Right renal pelvis (tissue), 4 donors: ENCODE results near the gene FGF14. TPM values are rescaled to one million over a fixed set of nuclear protein-coding genes. Genes with fewer than 3 reads are reported as not detected.
A peak's percentile ranks its signal among the peaks of the same experiment; 100 is the strongest.

Experiments
- DNase-seq, 4 donors: peaks; one replicate each; pipeline ENCODE4 v3.0.0-alpha.2; 2013; ENCODE audit warnings: low read depth in 4 of 4, low spot score in 3 of 4, missing footprints in 1 of 4
- polyA plus RNA-seq, 4 donors: library from polyadenylated mRNA; unstranded; fragments of 120-200 nt; gene quantifications; one replicate each; pipeline ENCODE4 v1.2.1, GENCODE V29; 2013; ENCODE audit not compliant: insufficient read length in 4 of 4

The FGF14 gene
- polyA plus RNA-seq, 4 donors = 0.47 to 1.3 (median 1.0) TPM

GRCh38 chr13:102369302-102369701 is 32.5 kb downstream of the FGF14 start:
- no peak for DNase-seq

- DNase-seq = no peak
These were observed 34.0 kb downstream of the FGF14 start for GRCh38 chr13:102367836-102368235.

DNA sequence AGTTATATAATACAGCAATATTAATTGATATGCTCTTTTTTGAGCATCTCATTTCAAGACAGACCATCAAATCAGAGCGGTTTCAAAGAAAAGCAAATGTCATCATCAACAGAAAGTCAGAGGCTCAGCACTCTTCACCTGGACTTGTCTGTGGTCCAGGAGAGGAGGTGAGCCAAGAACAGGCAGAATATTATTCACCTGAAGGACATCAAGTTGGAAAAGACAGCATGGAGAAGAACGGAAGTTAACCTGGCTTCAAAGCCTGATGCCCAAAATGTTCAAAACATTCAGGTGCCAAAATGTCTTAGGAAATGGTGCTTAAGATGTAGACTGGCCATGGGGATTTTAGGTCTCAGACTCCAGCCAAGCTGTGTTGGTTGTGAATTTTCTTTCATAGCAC is 40.7 kb downstream of the FGF14 start:
- DNase-seq = no peak

DNA sequence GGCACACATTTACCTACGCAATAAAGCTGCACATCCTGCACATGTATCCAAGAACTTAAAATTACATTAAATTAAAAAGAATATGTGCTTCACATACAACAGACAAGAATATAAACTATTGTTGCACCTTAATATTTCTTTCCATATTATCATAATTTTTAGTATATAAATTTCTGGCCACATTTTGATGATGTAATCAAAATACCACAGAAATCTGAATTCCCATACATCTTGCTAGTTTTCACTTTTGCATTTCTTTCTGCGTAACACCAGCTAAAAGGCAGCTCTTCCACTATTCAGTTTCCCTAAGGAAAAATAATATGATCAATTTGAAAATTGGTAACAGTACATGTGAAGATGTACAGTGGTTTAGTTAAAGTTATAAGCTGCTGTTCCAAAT is 42.6 kb downstream of the FGF14 start:
- DNase-seq = no peak

DNA sequence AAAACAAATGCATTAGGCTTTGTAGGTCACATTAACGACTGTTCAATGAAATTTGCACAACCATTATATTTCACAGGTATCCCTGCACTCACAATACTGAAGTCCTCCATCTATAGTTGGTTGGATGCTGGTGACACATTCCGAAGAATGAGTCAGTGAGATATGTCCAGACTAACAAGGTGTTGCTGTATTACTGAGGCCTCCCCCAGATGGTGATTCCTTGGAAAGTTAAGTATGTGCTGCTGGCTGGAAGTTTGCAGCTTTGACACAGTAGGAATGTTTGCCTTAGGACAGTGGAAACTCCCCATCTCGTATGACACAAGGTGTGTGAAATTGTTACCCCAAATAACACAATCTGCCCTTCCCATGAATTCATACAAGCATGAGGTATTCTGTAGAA is 46.6 kb downstream of the FGF14 start:
- no peak for DNase-seq

GRCh38 chr13:102354011-102354410 is 47.8 kb downstream of the FGF14 start:
- no peak for DNase-seq

DNA sequence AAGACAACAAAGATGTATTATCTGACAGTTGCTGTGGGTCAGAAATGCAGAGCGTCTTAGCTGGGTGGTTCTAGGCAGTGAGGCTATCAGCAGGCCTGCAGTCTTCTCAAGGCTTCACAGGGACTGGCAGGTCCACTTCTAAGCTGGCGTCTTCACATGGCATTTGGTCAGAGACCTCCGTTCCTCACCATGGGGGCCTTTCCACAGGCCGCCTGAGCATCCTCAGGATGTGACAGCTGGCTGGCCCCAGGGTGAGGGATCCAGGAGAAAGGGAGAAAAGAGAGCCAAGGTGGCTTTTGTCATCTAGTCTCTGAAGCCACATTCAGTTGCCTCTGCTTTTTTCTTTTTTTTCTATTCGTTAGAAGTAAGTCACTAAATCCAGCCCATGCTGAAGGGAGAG is 50.3 kb downstream of the FGF14 start:
- no peak for DNase-seq

- DNase-seq = no peak
These were observed 54.4 kb downstream of the FGF14 start for GRCh38 chr13:102347490-102347889.

- no peak for DNase-seq
These were observed 55.1 kb downstream of the FGF14 start for GRCh38 chr13:102346769-102347168.

DNA sequence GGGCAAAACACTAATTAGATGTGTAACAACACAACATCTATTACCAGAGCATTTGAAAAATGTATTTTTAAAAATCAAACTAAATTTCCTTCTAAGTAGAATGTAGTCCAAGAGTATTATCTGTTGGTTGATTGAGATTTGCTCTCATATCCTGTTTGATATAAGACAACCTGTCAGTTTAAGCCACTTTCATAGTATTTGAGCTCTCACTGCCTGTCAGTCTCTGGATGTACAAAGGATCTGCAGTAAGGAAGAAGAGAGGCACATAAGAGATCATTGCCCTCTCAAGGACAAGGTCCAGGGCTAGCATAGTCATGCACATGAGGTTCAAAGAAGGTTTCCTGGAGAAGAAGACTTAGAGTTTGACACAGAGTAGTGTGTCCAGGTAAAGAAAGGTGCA is 57.4 kb downstream of the FGF14 start:
- no peak for DNase-seq

- no peak for DNase-seq
These were observed 68.3 kb downstream of the FGF14 start for GRCh38 chr13:102333320-102334198.

DNA sequence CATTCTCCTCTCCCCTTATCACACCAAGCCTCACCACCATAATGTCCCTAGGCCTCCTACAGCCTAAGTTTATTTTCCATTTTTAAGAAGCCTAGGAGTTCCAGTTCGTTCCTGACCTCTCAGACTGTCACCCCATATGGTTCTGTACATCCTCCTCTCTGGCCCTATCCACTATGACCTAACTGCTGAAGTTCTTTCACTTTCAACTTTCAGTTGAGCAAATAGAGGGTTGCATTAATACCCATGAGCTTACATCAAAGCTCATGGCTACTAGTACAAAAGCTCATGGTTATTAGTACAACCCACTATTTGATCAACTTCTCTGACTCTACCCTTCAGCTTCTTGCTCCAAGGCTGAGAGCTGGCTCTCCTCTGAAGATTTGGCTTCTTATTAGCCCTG is 72.9 kb downstream of the FGF14 start:
- DNase-seq = no peak

DNA sequence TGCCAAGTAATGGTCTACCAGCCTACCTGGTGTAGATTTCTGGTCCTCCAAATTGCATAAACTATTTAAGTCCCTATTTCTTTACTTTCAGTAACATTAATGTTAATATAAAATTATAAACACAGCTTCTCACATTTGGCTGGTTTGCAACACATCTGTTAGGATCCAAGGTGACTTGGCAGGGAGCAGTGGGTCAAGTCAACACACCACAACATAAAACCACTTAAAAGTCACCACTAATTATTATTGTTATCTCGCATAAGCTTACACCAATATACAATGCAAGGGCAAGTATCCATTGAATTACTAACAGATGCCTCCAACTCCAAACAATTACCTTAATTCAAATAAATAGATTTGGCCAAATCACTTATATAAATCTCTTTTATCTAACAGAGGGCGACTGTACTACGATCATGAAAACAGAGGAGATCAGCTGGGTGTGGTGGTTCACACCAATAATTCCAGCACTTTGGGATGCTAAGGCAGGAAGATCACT is 74.7 kb downstream of the FGF14 start:
- DNase-seq = no peak

- DNase-seq = no peak
These were observed 75.3 kb downstream of the FGF14 start for GRCh38 chr13:102326381-102327118.

DNA sequence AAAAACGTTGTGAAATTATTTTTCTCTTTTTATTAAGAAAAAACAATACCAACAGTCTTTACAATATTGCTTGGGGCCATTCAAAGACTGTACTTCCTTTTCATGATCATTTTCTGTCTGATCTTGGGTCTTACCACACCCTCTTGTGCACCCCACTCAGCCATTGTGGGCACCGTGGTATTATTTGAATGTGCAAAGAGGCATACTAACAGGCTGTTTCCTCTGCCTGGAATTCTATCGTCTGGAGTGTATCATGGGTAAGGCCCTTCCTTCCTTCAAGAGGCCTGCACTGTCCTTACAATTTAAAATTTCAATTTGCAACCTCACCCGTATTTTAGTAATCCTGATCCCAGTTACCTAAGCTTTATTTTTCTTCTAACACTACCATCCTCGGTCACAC is 76.5 kb downstream of the FGF14 start:
- DNase-seq = no peak

- DNase-seq = no peak
These were observed 78.3 kb downstream of the FGF14 start for GRCh38 chr13:102323505-102323904.

- DNase-seq = no peak
These were observed 78.8 kb downstream of the FGF14 start for GRCh38 chr13:102323012-102323411.

DNA sequence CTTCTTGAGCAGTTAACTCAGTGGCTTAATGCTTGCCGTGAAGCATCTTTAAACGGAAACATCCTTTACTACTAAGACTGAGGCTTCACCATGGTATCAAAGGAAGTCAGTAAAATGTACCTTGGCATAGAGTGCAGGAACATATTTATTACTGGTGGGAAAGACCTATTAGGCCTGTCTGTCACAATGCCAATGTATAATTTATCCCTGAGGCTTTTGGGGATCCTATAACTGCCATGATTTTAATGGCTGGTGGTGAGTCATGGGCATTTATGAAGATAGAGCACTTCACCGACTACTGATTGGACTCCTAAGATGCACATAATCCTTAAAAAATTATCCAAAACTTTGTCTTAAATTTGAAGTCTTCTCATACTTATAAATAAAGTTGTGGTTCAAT is 79.6 kb downstream of the FGF14 start:
- DNase-seq = no peak

DNA sequence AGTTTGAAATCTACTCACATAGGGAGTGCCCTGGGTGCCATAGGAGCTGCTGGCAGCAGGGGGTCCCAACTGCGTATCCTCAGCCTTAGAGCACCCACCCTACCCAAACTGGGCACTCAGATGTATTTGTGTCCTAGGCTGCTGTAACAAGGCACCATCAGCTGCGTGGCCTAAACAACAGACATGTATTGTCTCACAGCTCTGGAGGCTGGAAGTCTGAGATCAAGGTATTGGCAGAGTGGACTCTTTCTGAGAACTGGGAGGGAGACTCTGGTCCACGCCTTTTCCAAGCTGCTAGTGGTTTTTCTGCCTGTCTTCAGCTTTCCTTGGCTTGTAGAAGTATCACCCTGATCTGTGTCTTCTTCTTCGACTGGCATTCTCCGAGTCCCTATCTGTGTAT is 83.6 kb downstream of the FGF14 start:
- DNase-seq = no peak

DNA sequence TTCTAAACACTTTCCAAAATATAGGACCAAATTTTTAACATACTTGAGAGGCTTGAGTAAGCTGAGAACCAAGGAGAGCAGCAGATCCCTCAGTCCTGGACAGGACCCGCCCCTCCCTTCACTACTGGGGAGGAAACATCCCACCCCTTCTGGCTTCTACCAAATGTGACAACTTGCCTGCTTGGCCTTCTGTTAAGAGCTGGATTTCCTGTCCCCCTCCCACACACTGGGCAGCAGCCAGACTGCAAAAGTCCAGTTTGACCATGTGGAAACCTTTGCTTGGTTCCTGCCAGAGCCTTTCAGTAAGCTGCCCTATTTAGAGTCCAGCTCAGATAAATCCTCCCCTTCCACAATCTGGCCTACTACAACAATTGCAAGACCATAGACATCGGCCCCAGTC is 84.3 kb downstream of the FGF14 start:
- DNase-seq = peak in 2 of 4 donors; percentile 16 to 28

- DNase-seq = no peak
These were observed 85.1 kb downstream of the FGF14 start for GRCh38 chr13:102316732-102317131.

GRCh38 chr13:102312841-102313240 is 89.0 kb downstream of the FGF14 start:
- no peak for DNase-seq
